K562 (cell line): ENCODE data around the gene TMEM131L. TPM values are rescaled to one million over a fixed set of nuclear protein-coding genes. Genes with fewer than 3 reads are reported as not detected.

ENCODE experiments used
- KDM1A ChIP-seq, 2 experiments: fragments of 450-650 bp; IDR thresholded peaks; 2 replicates each; pipeline ENCODE4 v1.6.1; 2016; ENCODE audit warnings: mild to moderate bottlenecking in 2 of 2
- NKRF ChIP-seq: fragments of 450-650 bp; IDR thresholded peaks from 2 replicates; pipeline ENCODE4 v1.6.1; 2016; ENCODE audit warnings: borderline replicate concordance
- RBBP5 ChIP-seq: fragments of 200-600 bp; sonication (generic); IDR thresholded peaks from 2 replicates; pipeline ENCODE4 v1.6.1; 2012; ENCODE audit warnings: borderline replicate concordance, mild to moderate bottlenecking, low read length, control low read depth, inconsistent platforms; ENCODE audit not compliant: insufficient read depth, poor library complexity, severe bottlenecking
- SLC30A9 ChIP-seq: fragments of 250-450 bp; sonication (Bioruptor Pico); IDR thresholded peaks from 2 replicates; pipeline ENCODE4 v1.8.0; 2022; ENCODE audit warnings: mild to moderate bottlenecking, moderate library complexity
- ZNF311 ChIP-seq: fragments of 250-450 bp; sonication (Bioruptor Pico); IDR thresholded peaks from 2 replicates; pipeline ENCODE4 v1.4.0; 2020; ENCODE audit warnings: mild to moderate bottlenecking, moderate library complexity
- ZNF449 ChIP-seq: fragments of 250-450 bp; sonication (Bioruptor Pico); IDR thresholded peaks from 2 replicates; pipeline ENCODE4 v1.8.0; 2022; ENCODE audit warnings: moderate library complexity, mild to moderate bottlenecking, inconsistent platforms
- polyA plus RNA-seq, 8 experiments: library from polyadenylated mRNA; depleted of rRNA in 4 of 8; stranded (reverse) in 5 of 8; unstranded in 3 of 8; fragments of >200 nt; fragmentation: Nextera tagmentation in 2 of 8; fragmentation: Illumina TruSeq in 1 of 8; extraction: Ambion mirVana in 2 of 8; extraction: Trizol in 1 of 8; gene quantifications; 2 replicates each; pipeline versions ENCODE4 v1.2.1 to v1.2.3, GENCODE V29; 2011 to 2014; ENCODE audit warnings: inconsistent platforms in 1 of 8, missing spikeins in 1 of 8
- total RNA-seq, 7 experiments: library from RNA; depleted of rRNA in 6 of 7; stranded (reverse); fragments of >200 nt in 6 of 7; fragmentation: Illumina TruSeq in 2 of 7; extraction: Trizol in 2 of 7; gene quantifications; 2 replicates each; pipeline versions ENCODE4 v1.2.1 to v1.2.3, GENCODE V29; 2011 to 2021; ENCODE audit warnings: low replicate concordance in 1 of 7
- TF ChIP-seq, protein P1 (sequence below): sonication (generic); formaldehyde crosslinking; IDR thresholded peaks from 2 replicates; pipeline ENCODE4 v1.8.0; 2022; ENCODE audit warnings: mild to moderate bottlenecking, missing genetic modification reagents, borderline replicate concordance

TMEM131L gene
- total and polyA plus RNA-seq, 9 of the 15 experiments (the other 6 are each of a cell fraction or from before 2014, with no cell fraction given), result 1.2 to 20.8 (median 12.9) TPM

DNA sequence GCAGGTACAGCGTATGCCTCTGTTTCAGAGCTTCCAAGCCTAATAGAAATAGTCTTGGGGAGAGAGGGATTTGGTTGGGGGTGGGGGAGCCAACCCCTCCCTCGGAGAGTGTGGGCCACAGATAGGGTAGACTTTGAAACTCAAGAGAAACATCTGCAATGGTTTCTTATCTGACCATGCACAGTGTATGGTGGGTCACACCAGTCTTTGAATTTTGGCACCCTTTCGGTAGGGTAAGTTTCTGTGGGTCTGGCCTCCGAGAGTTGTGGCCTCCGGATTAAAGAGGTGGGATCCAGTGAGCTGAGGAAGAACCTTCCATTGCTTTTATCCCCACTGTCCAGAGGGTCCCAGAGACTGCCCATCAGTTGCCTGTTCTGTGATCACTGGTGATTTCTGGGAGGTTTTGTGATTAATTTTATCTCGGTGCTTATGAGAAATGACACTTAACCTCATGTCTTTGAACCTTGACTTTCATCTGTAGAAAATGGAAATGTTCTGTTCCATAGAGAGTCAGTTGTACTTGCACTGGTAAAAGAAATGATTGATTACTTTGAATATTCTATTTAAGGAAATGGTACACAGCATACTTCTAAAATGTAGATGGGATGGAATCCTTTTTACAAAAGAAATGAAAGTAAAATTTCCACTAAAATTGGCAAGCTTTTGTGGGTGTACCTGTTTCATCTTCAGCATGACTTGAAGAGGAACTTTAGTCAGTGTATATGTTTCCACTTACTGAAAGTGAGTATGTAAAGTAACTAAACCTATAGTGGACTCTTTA, 62.7 kb downstream of the TMEM131L start (continued):
- TF ChIP-seq NKRF, result no peak
- TF ChIP-seq KDM1A (IDR thresholded peaks at IDR 0.05), result peak; percentile 82 to 85
- TF ChIP-seq SLC30A9 (CRISPR knock-in tag), result no peak
- no peak for TF ChIP-seq RBBP5
- TF ChIP-seq ZNF449 (CRISPR knock-in tag), result no peak
- TF ChIP-seq, protein P1, sequence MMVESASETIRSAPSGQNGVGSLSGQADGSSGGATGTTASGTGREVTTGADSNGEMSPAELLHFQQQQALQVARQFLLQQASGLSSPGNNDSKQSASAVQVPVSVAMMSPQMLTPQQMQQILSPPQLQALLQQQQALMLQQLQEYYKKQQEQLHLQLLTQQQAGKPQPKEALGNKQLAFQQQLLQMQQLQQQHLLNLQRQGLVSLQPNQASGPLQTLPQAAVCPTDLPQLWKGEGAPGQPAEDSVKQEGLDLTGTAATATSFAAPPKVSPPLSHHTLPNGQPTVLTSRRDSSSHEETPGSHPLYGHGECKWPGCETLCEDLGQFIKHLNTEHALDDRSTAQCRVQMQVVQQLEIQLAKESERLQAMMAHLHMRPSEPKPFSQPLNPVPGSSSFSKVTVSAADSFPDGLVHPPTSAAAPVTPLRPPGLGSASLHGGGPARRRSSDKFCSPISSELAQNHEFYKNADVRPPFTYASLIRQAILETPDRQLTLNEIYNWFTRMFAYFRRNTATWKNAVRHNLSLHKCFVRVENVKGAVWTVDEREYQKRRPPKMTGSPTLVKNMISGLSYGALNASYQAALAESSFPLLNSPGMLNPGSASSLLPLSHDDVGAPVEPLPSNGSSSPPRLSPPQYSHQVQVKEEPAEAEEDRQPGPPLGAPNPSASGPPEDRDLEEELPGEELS (CRISPR knock-in tag), result no peak
- no peak for TF ChIP-seq ZNF311
